HG03460 (cell line): Measurements from ENCODE around the gene AUTS2.

ENCODE experiments used
- ATAC-seq: cut with Tn5 transposase; IDR thresholded peaks from one replicate; pipeline ENCODE4 v1.9.1; 2021; ENCODE audit not compliant: unreplicated experiment

The AUTS2 gene

GRCh38 chr7:69654849-69655707, 56.8 kb downstream of the AUTS2 start:
- ATAC-seq, result no peak

- no peak for ATAC-seq
Observed at GRCh38 chr7:69656077-69656476, 57.8 kb downstream of the AUTS2 start.

GRCh38 chr7:69656890-69657289, 58.6 kb downstream of the AUTS2 start:
- ATAC-seq, result no peak

- no peak for ATAC-seq
Observed at GRCh38 chr7:69657331-69657730, 59.1 kb downstream of the AUTS2 start.

- ATAC-seq, result no peak
Observed at GRCh38 chr7:69657985-69658384, 59.7 kb downstream of the AUTS2 start.

- ATAC-seq, result no peak
Observed at GRCh38 chr7:69659983-69660382, 61.7 kb downstream of the AUTS2 start.

- ATAC-seq, result no peak
Observed at GRCh38 chr7:69661342-69661741, 63.1 kb downstream of the AUTS2 start.

- peak; percentile 69 for ATAC-seq
Observed at GRCh38 chr7:69663911-69664832, 65.9 kb downstream of the AUTS2 start.

GRCh38 chr7:69665369-69665768, 67.1 kb downstream of the AUTS2 start:
- ATAC-seq, result no peak

GRCh38 chr7:69668339-69668870, 70.1 kb downstream of the AUTS2 start:
- no peak for ATAC-seq

GRCh38 chr7:69670701-69671100, 72.4 kb downstream of the AUTS2 start:
- ATAC-seq, result no peak

- no peak for ATAC-seq
Observed at GRCh38 chr7:69673074-69673473, 74.8 kb downstream of the AUTS2 start.

- peak; percentile 77 for ATAC-seq
Observed at GRCh38 chr7:69674701-69675182, 76.5 kb downstream of the AUTS2 start.

- no peak for ATAC-seq
Observed at GRCh38 chr7:69676247-69676646, 78.0 kb downstream of the AUTS2 start.

GRCh38 chr7:69677054-69677852, 79.0 kb downstream of the AUTS2 start:
- no peak for ATAC-seq

- ATAC-seq, result no peak
Observed at GRCh38 chr7:69677881-69678493, 79.7 kb downstream of the AUTS2 start.

- ATAC-seq, result no peak
Observed at GRCh38 chr7:69678494-69679187, 80.4 kb downstream of the AUTS2 start.

GRCh38 chr7:69681181-69681580, 82.9 kb downstream of the AUTS2 start:
- no peak for ATAC-seq

- no peak for ATAC-seq
Observed at GRCh38 chr7:69682518-69682917, 84.2 kb downstream of the AUTS2 start.

GRCh38 chr7:69683002-69683401, 84.7 kb downstream of the AUTS2 start:
- ATAC-seq, result no peak
